Adrenal gland (tissue), 12 donors: ENCODE results near the gene NRXN3. TPM values are rescaled to one million over a fixed set of nuclear protein-coding genes. Genes with fewer than 3 reads are reported as not detected.

ENCODE experiments used
- DNase-seq, 7 donors: peaks; one replicate each; pipeline ENCODE4 v3.0.0-alpha.2; 2019 to 2020
- H3K27ac ChIP-seq, 5 donors: fragments of 200-600 bp; sonication (generic) in 4 of 5; 1 replicate in 3 of 5; 2 replicates in 2 of 5; pipeline versions ENCODE4 v1.5.1 to v1.8.0; 2016 to 2020; ENCODE audit warnings: mild to moderate bottlenecking in 1 of 5
- H3K27me3 ChIP-seq: fragments of 200-600 bp; 2 replicates; pipeline ENCODE4 v1.8.0; 2021
- H3K36me3 ChIP-seq, 2 donors: fragments of 200-600 bp; replicated peaks in 1 of 2; 1 replicate in 1 of 2; 2 replicates in 1 of 2; pipeline versions ENCODE4 v1.5.1 to v1.8.0; 2018 to 2022
- H3K4me1 ChIP-seq, 2 donors: fragments of 200-600 bp; replicated peaks in 1 of 2; 1 replicate in 1 of 2; 2 replicates in 1 of 2; pipeline versions ENCODE4 v1.5.1 to v1.8.0; 2018 to 2021
- H3K4me3 ChIP-seq, 4 donors: fragments of 200-600 bp; sonication (generic) in 3 of 4; one replicate each; pipeline ENCODE4 v1.5.1; 2016 to 2018
- H3K9me3 ChIP-seq, 3 donors: fragments of 200-600 bp; sonication (generic) in 1 of 3; replicated peaks in 1 of 3; 1 replicate in 2 of 3; 2 replicates in 1 of 3; pipeline versions ENCODE4 v1.5.1 to v1.8.0; 2016 to 2021
- POLR2A ChIP-seq, 2 donors: fragments of 450-650 bp; IDR thresholded peaks; one replicate each; pipeline ENCODE4 v1.6.1; 2017; ENCODE audit warnings: antibody characterized with exemption in 2 of 2, mild to moderate bottlenecking in 2 of 2, moderate library complexity in 1 of 2
- whole genome bisulfite sequencing, 4 donors: extraction: QIAGEN DNeasy Blood & Tissue Kit in 2 of 4; methylation state at CpG; one replicate each; pipeline versions ENCODE4 v1.1.5 to v1.1.7; 2013 to 2017; 5-methylcytosine and 5-hydroxymethylcytosine counted together
- intact Hi-C, 2 donors: fragments of 100-400 bp; cut with DNase I; formaldehyde crosslinking; loops; one replicate each; pipeline versions ENCODE4 v1.14.1 to v1.15.0; 2022 to 2023
- polyA plus RNA-seq, 3 donors: library from polyadenylated mRNA; stranded (reverse); fragments of 200-250 nt in 2 of 3; fragments of 350-450 nt in 1 of 3; fragmentation: Illumina TruSeq in 1 of 3; extraction: RNeasy Lipid Tissue Mini Kit (QIAGEN cat#74804) in 1 of 3; gene quantifications; one replicate each; pipeline ENCODE4 v1.2.3, GENCODE V29; 2013 to 2014
- total RNA-seq, 9 donors: library from RNA; depleted of rRNA in 4 of 9; stranded (reverse); fragments of >200 nt in 4 of 9; fragments of 120-200 nt in 1 of 9; fragmentation: NEBNext Ultra II Directional in 1 of 9; extraction: Animal tissue kit (Norgen Biotek cat#: 25700) in 1 of 9; gene quantifications; one replicate each; pipeline versions ENCODE4 v1.1.0 to v1.2.4, GENCODE V29; 2013 to 2023
- TF ChIP-seq, protein P1 (sequence below), 6 experiments: fragments of 450-650 bp in 4 of 6; fragments of 200-600 bp in 2 of 6; sonication (generic) in 1 of 6; IDR thresholded peaks; 1 replicate in 5 of 6; 2 replicates in 1 of 6; pipeline versions ENCODE4 v1.5.1 to v1.8.0; 2016 to 2021; ENCODE audit warnings: antibody characterized with exemption in 6 of 6, mild to moderate bottlenecking in 2 of 6, moderate library complexity in 1 of 6
- donor health status: healthy with polysubstance abuse.
- donor health status: Bipolar disorder and iron deficiency.
- donor health status: DM: yes; HTN: yes; CAD: no.
- donor health status: DM: no; HTN: no; CAD: no.
- donor health status: DM: no; HTN: no; CAD: no.
- donor health status: DM: yes; HTN: yes; CAD: no.

NRXN3 gene
- total and polyA plus RNA-seq, 12 donors, result 0.09 to 8.5 (median 1.6) TPM

DNA sequence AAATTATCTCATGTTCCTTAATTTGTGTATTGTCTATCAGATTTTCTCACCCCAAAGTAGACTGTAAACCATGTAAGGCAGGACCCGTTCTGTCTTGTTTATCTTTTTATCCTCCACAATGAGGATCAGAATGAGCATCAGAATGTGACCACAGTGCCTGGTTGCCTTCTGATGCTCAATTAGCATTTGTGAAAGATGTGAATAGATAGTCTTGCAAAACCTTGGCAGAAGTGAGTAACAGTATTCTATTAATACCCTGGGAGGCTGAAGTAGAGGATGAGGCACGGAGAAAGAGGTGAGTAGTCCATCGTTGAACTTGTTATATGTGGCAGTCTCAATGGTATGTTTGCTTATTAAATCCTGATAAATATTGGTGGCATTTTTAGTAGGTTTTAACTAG lies 781.4 kb downstream of the NRXN3 start:
- no peak for DNase-seq
- no peaks in the 10 kb centered on the region for H3K4me1 ChIP-seq
- intact Hi-C loops, result no loop called here
- no peak overlapping the region for H3K27ac ChIP-seq
- no peaks in the 10 kb centered on the region for H3K36me3 ChIP-seq
- no peak overlapping the region for H3K4me3 ChIP-seq
- WGBS, 4 donors, result 51 to 73% (median 62%) methylated on average over 3 of the region's 3 CpGs
- TF ChIP-seq, protein P1, sequence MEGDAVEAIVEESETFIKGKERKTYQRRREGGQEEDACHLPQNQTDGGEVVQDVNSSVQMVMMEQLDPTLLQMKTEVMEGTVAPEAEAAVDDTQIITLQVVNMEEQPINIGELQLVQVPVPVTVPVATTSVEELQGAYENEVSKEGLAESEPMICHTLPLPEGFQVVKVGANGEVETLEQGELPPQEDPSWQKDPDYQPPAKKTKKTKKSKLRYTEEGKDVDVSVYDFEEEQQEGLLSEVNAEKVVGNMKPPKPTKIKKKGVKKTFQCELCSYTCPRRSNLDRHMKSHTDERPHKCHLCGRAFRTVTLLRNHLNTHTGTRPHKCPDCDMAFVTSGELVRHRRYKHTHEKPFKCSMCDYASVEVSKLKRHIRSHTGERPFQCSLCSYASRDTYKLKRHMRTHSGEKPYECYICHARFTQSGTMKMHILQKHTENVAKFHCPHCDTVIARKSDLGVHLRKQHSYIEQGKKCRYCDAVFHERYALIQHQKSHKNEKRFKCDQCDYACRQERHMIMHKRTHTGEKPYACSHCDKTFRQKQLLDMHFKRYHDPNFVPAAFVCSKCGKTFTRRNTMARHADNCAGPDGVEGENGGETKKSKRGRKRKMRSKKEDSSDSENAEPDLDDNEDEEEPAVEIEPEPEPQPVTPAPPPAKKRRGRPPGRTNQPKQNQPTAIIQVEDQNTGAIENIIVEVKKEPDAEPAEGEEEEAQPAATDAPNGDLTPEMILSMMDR (IDR thresholded peaks at IDR 0.05), result no peak
- no peak for TF ChIP-seq POLR2A (IDR thresholded peaks at IDR 0.05)
- no peaks in the 10 kb centered on the region for H3K9me3 ChIP-seq
- no peaks in the 10 kb centered on the region for H3K27me3 ChIP-seq

- Histone ChIP-seq H3K27ac (no peak overlapping the region), H3K4me1 (no peaks in the 10 kb centered on the region), H3K4me3 (peak overlapping the region in 1 of 4 donors; percentile 49), H3K36me3 (no peaks in the 10 kb centered on the region), H3K27me3 (no peaks in the 10 kb centered on the region), H3K9me3 (no peaks in the 10 kb centered on the region)
- WGBS, 4 donors, result 17 to 24% (median 21%) methylated on average over 9 of the region's 9 CpGs
- peak; percentile 59 to 91 (median 75) for DNase-seq
- intact Hi-C loops, result no loop called here
- TF ChIP-seq, protein P1 (IDR thresholded peaks at IDR 0.05), result peak; percentile 52 to 92 (median 66)
- no peak for TF ChIP-seq POLR2A (IDR thresholded peaks at IDR 0.05)
Observed at GRCh38 chr14:78959674-78960264, 789.6 kb downstream of the NRXN3 start.

- TF ChIP-seq, protein P1 (IDR thresholded peaks at IDR 0.05), result no peak
- no peak for TF ChIP-seq POLR2A (IDR thresholded peaks at IDR 0.05)
- WGBS, 4 donors, result 64 to 71% (median 66%) methylated on average over 10 of the region's 10 CpGs
- intact Hi-C loops, result no loop called here
Observed at GRCh38 chr14:78967111-78967809, 797.1 kb downstream of the NRXN3 start.

DNA sequence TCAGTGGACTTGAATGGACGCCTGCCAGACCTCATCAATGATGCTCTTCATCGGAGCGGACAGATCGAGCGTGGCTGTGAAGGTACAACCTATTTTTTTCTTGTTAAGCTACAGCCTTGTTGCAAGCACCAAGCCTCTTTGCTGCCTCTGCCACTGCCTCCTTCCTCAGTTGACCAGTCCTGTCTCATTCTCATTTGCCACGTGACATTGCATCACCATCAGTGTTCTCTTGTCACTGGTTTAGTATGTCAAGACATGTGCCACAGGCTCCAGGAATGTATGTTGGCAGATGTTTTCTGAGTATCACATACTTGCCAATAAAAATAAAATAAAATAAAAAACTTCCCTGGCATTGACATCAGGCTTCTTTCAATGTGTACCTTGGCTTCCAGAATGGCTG lies 798.1 kb downstream of the NRXN3 start:
- Histone ChIP-seq H3K4me3 (no peak overlapping the region), H3K4me1 (no peaks in the 10 kb centered on the region), H3K9me3 (no peaks in the 10 kb centered on the region), H3K36me3 (no peaks in the 10 kb centered on the region), H3K27me3 (no peaks in the 10 kb centered on the region), H3K27ac (no peak overlapping the region)
- 79 to 84% (median 82%) methylated on average over 6 of the region's 6 CpGs for WGBS, 4 donors
- intact Hi-C loops, result no loop called here
- TF ChIP-seq, protein P1 (IDR thresholded peaks at IDR 0.05), result no peak
- TF ChIP-seq POLR2A (IDR thresholded peaks at IDR 0.05), result no peak
- DNase-seq, result no peak

More at GRCh38 chr14:78967111-78967809, 797.1 kb downstream of the NRXN3 start:
- Histone ChIP-seq H3K27me3 (no peaks in the 10 kb centered on the region), H3K9me3 (no peaks in the 10 kb centered on the region), H3K36me3 (no peaks in the 10 kb centered on the region), H3K27ac (no peak overlapping the region), H3K4me1 (no peaks in the 10 kb centered on the region), H3K4me3 (no peak overlapping the region)
- DNase-seq, result no peak
